Midbrain (tissue), 1 donor: Measurements from ENCODE around the gene KITLG.
A peak's percentile ranks its signal among the peaks of the same experiment; 100 is the strongest.
"Not testable (repeated sequence)": the region's sequence is repeated elsewhere in the genome, so short reads cannot be mapped to it uniquely, and the experiment has no call there.

ENCODE experiments used
- DNase-seq: peaks from one replicate; lab custom pipeline; 2025; lab: John Stamatoyannopoulos, UW

KITLG gene, protein sequence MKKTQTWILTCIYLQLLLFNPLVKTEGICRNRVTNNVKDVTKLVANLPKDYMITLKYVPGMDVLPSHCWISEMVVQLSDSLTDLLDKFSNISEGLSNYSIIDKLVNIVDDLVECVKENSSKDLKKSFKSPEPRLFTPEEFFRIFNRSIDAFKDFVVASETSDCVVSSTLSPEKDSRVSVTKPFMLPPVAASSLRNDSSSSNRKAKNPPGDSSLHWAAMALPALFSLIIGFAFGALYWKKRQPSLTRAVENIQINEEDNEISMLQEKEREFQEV

DNA sequence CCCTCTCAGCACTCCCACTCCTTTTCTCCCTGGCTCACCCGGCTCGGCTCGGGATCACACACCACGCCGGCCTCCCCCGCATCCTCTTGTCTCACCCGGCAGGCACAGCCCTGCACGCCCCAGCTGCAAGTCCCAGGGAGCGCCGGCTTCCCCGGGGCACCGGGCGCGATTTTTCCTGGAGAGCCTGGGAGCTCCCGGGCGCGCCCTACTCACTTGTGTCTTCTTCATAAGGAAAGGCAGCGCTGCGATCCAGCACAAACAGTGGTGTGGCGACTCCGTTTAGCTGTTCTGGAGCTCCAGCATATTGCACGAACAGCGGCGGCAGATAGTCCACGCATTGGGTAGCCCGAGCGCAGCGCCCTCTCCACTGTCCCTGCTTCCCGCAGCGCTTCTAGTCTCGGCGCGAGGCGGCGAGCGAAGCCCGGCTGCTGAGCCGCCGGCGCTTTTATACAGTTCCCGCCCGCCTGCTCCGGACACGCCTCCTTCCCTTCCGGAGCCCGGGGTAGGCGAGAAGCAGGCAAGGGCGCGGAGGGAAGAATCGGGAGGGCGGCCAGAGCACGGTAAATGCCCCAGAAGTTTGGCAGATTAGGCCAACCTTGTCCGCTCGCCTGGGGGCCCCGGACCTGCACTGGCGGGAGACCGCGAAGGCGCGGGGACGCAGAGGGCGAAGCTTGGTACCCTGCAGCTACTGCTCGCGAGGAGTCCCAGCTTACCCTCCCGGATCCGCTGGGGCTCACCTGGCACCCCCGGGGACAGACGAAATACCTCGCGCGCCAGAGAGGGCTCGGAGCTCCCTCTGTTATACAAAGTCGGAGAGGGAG lies at the start of gene KITLG:
TSS of gene KITLG (minus strand) at position 421 of the 821 bp plus-strand sequence. CDS start at position 228, 193 bp downstream.
- DNase-seq: peak; percentile 53

GRCh38 chr12:88628856-88629509 lies 48.7 kb upstream of the KITLG start:
- DNase-seq: no peak

DNA sequence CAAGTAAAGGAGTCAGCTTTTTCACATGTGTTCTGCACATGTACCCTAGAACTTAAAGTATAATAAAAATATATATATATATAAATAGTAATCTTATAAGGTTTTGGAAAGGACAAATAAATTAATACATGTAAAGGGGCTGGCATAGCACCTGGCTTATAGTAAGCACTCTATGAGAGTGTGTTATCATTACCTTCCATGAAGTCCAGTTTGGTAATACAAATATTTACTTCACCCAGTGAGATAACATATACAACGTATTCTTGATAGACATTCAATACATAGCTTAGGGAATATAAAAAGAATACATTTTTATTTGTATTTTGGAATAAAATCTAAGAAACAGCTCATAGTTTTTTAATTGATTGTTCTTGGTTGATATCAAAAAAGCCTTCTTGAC lies 47.8 kb upstream of the KITLG start:
- DNase-seq: not testable (repeated sequence)

- no peak for DNase-seq
Measured at GRCh38 chr12:88627501-88627900, 47.2 kb upstream of the KITLG start.

DNA sequence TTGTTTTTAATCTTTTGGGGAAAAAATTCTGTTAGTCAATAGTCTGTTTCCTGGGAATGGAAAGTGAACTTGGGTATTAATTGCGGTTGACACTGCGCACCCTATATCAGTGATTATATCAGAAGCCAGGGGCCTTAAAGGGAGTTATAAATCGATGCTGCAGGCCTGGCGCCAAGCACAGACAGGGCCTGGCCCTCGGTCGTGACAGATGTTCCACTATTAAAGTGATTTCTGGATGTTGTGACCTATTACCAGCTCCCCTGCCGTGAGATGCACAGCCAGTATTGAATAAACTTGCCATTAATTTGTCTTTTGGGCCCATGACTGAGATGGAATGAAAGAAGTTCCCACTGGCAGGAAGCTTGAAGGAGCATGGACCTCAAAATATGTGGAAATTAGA lies 45.1 kb upstream of the KITLG start:
- DNase-seq: no peak

GRCh38 chr12:88624911-88625310 lies 44.6 kb upstream of the KITLG start:
- DNase-seq: no peak

DNA sequence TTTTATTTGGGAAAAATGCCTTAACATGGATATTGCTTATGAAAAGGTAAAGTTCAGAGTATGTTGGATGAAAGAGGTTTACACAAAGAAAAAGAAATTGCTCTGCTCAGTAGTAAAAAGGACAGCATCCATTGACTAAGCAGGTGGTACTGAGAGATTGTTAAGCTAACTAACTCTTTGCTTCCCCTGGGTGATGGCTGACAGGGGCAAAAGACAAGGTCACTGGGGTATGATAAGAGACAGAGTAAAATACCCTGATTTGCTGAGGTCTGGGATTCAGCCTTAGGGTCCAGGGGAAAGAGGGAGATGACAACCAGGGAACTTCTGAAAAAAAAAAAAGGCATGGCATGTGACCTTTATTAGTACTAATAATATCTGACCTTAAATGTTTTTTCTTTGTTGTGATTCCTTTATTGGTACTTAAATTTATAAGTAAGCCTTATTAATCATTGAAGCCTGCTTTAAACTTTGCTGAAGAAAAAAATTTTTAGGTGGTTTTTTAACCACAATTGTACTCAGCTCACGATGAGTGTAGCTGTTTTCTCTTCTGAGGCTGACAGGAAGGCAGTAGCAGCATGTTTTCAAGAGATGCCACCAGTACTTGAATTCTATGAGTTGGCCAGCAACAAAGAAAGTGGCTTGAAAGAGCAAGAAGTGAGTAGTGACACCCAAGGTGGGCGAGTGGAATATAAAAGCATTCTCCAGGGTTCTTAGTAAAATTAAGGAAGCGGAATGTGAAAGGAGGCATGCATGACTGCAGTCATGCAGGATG lies 43.7 kb upstream of the KITLG start:
- no peak for DNase-seq

- DNase-seq: no peak
Measured at GRCh38 chr12:88617352-88617751, 37.1 kb upstream of the KITLG start.

DNA sequence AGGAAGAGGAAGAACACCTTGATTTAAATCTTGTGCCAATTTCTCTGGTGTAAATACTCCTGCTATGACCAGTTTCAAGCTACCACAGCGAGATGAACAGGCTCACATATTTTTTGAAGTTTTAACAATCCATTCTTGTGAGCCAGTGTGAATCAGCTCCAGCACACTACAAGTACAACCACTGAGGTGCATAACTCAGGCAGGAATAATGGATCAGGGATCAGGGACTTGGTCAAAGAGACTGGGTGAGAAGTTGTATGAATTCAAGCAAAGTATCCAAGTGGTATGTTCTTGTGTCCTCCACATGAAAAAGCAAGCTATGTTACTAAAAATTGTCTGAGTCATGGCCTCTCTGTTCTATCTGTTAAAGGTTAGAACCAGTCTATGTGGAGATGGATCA lies 35.2 kb upstream of the KITLG start:
- DNase-seq: no peak

- DNase-seq: no peak
Measured at GRCh38 chr12:88604646-88605045, 24.4 kb upstream of the KITLG start.

DNA sequence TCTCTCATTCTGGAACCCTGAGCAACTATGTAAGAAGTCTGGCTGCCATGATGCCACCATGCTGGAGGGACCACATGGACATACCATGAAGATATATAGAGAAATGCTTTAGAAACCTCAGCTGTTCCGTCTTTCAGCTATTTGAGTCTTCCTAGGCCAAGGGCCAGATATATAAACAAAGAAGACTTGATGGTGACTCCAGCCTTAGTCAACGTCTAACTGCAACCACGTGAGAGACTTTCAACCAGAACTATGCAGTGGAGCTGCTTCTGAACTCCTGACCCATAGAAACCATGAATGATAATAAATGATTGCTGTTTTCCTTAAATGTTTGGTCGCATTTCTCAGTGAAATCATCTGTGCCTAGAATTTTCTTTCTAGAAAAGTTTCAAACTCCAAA lies 20.0 kb upstream of the KITLG start:
- DNase-seq: no peak

DNA sequence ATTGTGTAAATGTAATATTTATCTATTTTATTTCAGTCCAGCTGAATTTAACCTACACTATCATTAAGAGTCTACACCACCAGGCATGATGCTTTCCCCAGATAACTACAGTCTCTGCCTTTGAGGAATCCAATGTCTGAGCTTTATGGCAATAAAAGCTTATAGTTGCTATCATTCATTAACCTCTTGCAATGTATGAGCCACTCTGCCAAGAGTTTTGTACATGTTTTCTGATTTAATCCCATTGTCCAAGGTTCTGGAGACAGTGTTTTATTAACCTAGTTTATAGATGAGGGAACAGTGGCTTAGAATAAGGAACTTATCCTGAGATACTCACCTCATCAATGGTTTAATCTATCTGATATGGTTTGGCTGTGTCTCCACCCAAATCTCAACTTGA lies 17.1 kb upstream of the KITLG start:
- no peak for DNase-seq

GRCh38 chr12:88595697-88596096 lies 15.4 kb upstream of the KITLG start:
- no peak for DNase-seq

DNA sequence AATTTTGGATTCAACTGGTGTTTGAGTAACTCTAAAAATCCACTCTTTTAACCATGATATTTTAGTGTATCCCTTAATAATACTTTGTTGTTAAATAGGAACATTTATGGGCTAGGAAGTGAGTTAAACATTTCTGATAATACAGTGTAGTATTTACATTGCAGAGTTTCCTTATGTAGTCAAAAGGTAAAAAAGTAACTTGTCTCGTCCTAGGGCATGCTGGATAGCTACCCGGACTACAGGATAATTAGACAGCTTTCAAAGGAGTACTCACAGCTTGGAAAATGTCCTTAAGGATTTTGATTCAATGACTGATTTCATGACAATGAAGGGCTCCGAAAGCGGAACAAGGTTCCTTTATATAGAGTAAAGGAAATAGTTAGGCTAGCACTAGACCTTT lies 14.5 kb upstream of the KITLG start:
- no peak for DNase-seq

DNA sequence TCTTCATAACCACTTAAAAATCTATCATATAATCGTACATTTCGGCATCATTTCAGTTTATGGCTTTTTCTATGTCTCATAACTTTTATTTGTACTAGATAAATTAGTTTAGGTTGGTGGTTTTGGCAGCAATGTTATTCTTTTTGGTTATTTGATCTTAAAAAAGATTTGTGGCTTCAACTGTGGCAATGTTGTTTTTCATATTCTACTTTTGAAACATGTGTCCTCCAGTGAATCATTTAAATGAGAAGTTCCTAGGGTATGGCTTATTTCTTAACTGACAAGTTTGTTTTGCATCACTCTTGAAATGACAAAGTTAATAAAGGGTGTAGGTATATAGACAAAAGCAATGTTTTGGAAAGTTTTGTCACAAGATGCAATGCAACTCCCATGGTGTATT lies 11.1 kb upstream of the KITLG start:
- DNase-seq: no peak

- DNase-seq: no peak
Measured at GRCh38 chr12:88590851-88591250, 10.6 kb upstream of the KITLG start.

- no peak for DNase-seq
Measured at GRCh38 chr12:88585077-88585476, 4.8 kb upstream of the KITLG start.

GRCh38 chr12:88579601-88580050 lies 645 bp downstream of the KITLG start:
- no peak for DNase-seq

DNA sequence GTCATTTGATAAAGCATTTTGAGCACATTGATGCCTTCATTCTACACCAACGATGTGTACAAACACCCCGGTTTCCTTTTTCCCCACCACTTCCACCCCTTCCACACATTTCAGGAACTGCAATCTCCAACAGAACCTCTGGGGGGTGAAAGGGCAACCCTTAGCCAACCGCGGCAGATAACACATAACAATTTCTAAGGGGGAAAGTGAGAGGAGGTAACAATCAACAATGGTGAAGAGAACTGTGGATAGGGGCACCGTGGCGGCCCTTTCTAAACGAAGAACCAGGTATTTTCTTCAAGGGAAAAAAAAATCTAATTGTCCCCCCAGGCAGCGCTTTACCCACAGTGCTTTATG lies 1.1 kb downstream of the KITLG start:
- DNase-seq: no peak

GRCh38 chr12:88578276-88579160 lies 1.8 kb downstream of the KITLG start:
- no peak for DNase-seq

DNA sequence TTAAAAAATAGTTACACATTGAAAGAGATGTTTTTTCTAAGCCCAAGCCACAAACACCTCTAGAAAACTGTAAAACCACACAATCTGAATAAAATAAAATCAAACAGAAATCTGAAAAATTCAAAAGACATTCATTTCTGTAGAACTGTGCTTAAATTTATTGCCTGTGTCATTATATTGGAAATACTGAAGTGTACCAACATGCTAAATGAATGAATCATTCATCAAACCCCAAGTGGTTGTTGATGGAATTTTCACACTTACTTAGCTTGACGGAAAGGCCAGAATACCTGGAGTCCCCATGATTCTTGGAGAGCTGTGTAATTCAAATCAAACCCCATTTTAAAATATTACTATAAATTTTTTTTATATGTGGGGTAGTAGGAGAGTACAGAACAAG lies 2.7 kb downstream of the KITLG start:
- no peak for DNase-seq
